GM13976 (cell line): Measurements from ENCODE around the gene ODF4.
"Not testable (repeated sequence)": the region's sequence is repeated elsewhere in the genome, so short reads cannot be mapped to it uniquely, and the experiment has no call there.

Source experiments
- DNase-seq: peaks from one replicate; pipeline ENCODE4 v3.0.0; 2012; ENCODE audit warnings: low spot score
- CTCF ChIP-seq: IDR thresholded peaks from 2 replicates; pipeline ENCODE4 v1.5.1; 2012; ENCODE audit warnings: borderline replicate concordance, mild to moderate bottlenecking; ENCODE audit not compliant: insufficient read depth; ENCODE audit errors: extremely low read depth, missing control alignments, control extremely low read depth
- in situ Hi-C: fragments of 300-500 bp; cut with MboI; formaldehyde crosslinking; loops from one replicate; pipeline ENCODE4 v1.12.0; 2022; ENCODE audit warnings: low sequenced_read_pairs, mixed read lengths, inconsistent platforms; ENCODE audit not compliant: unreplicated experiment

The ODF4 gene

GRCh38 chr17:8392674-8393469, 53.2 kb downstream of the ODF4 start:
- TF ChIP-seq CTCF: no peak
- in situ Hi-C loops: no loop called here
- DNase-seq: no peak

GRCh38 chr17:8393470-8394231, 54.0 kb downstream of the ODF4 start:
- TF ChIP-seq CTCF: no peak
- DNase-seq: no peak
- in situ Hi-C loops: no loop called here

- in situ Hi-C loops, DNase-seq: not testable (repeated sequence)
Measured at GRCh38 chr17:8394497-8394896, 54.9 kb downstream of the ODF4 start.
